Endothelial cell of umbilical vein (primary cell): ENCODE measurements around the gene RMND1. TPM values are rescaled to one million over a fixed set of nuclear protein-coding genes. Genes with fewer than 3 reads are reported as not detected.

Source experiments
- BruUV-seq: library from RNA; stranded (reverse); fragments of 400-500 nt; replicated peaks from 2 replicates; lab custom pipeline; 2021; lab: Mats Ljungman, UMichigan
- CTCF ChIA-PET: fragments of 300-600, 350-600 bp; sonication (Branson Sonifier 250); formaldehyde crosslinking; loops from one replicate; lab custom pipeline; 2021; ENCODE audit warnings: antibody characterized with exemption, inconsistent platforms; lab: Charles Lee
- POLR2A ChIA-PET: fragments of 300-600, 350-600 bp; sonication (Branson Sonifier 250); formaldehyde crosslinking; loops from one replicate; lab custom pipeline; 2021; ENCODE audit warnings: antibody characterized with exemption, inconsistent platforms; lab: Charles Lee
- DNase-seq: peaks from one replicate; pipeline ENCODE4 v3.0.0-alpha.2; 2011; ENCODE audit warnings: low read depth, low spot score
- FAIRE-seq: peaks from 2 replicates; lab custom pipeline; 2011; peaks lifted over from hg19 to GRCh38; lab: Jason Lieb, UNC
- H2AFZ ChIP-seq: 2 replicates; pipeline ENCODE4 v1.6.0; 2012; ENCODE audit warnings: low read depth, low read length, control low read depth, inconsistent platforms
- H3K27ac ChIP-seq: 2 replicates; pipeline ENCODE4 v1.5.1; 2011; ENCODE audit warnings: low read depth, mild to moderate bottlenecking, control low read depth, low read length, moderate library complexity; ENCODE audit not compliant: insufficient read depth
- H3K27me3 ChIP-seq, 2 experiments: 2 replicates each; pipeline versions ENCODE4 v1.6.0 to v1.6.1; 2011; ENCODE audit warnings: low read length in 2 of 2, mixed read lengths in 1 of 2; ENCODE audit not compliant: control insufficient read depth in 2 of 2, insufficient read depth in 2 of 2
- H3K36me3 ChIP-seq, 2 experiments: 2 replicates in 1 of 2; 3 replicates in 1 of 2; pipeline ENCODE4 v1.5.1; 2011; ENCODE audit warnings: low read length in 2 of 2, mild to moderate bottlenecking in 1 of 2, moderate library complexity in 1 of 2; ENCODE audit not compliant: control insufficient read depth in 2 of 2, insufficient read depth in 2 of 2; ENCODE audit errors: extremely low read depth in 1 of 2
- H3K4me1 ChIP-seq: 3 replicates; pipeline ENCODE4 v1.5.1; 2011; ENCODE audit warnings: mild to moderate bottlenecking, low read length; ENCODE audit not compliant: control insufficient read depth, insufficient read depth; ENCODE audit errors: extremely low read depth
- H3K4me2 ChIP-seq: 2 replicates; pipeline ENCODE4 v1.6.1; 2011; ENCODE audit warnings: low read length, control low read depth, mixed read lengths; ENCODE audit not compliant: insufficient read depth
- H3K4me3 ChIP-seq, 3 experiments: fragments of 200-600 bp in 1 of 3; sonication (generic), shearing (Covaris generic) in 1 of 3; replicated peaks in 1 of 3; 2 replicates each; pipeline ENCODE4 v1.5.1; 2011 to 2016; ENCODE audit warnings: control low read depth in 3 of 3, low read length in 3 of 3, mild to moderate bottlenecking in 2 of 3, inconsistent platforms in 1 of 3, low read depth in 1 of 3, moderate library complexity in 1 of 3; ENCODE audit not compliant: insufficient read depth in 1 of 3
- H3K79me2 ChIP-seq: 2 replicates; pipeline ENCODE4 v1.6.0; 2012; ENCODE audit warnings: low read length, inconsistent platforms; ENCODE audit not compliant: control insufficient read depth, insufficient read depth
- H3K9ac ChIP-seq: replicated peaks from 2 replicates; pipeline ENCODE3; 2011; ENCODE audit warnings: low read length, control low read depth; ENCODE audit not compliant: insufficient read depth; ENCODE audit errors: extremely low read depth
- H3K9me1 ChIP-seq: replicated peaks from 3 replicates; pipeline ENCODE4 v1.6.0; 2011; ENCODE audit warnings: mild to moderate bottlenecking, low read length; ENCODE audit not compliant: control insufficient read depth, insufficient read depth; ENCODE audit errors: extremely low read depth
- H3K9me3 ChIP-seq: replicated peaks from 2 replicates; pipeline ENCODE4 v1.5.1; 2012; ENCODE audit warnings: low read length, inconsistent platforms; ENCODE audit not compliant: control insufficient read depth, insufficient read depth
- H4K20me1 ChIP-seq: replicated peaks from 2 replicates; pipeline ENCODE3; 2011; ENCODE audit warnings: mild to moderate bottlenecking, low read length; ENCODE audit not compliant: control insufficient read depth, insufficient read depth; ENCODE audit errors: extremely low read depth
- CTCF ChIP-seq, 2 donors: IDR thresholded peaks; 1 replicate in 1 of 2; 2 replicates in 1 of 2; pipeline ENCODE4 v1.5.1; 2011; ENCODE audit warnings: low read length in 2 of 2, mild to moderate bottlenecking in 2 of 2, moderate library complexity in 2 of 2, control low read depth in 1 of 2, inconsistent platforms in 1 of 2, low read depth in 1 of 2; ENCODE audit not compliant: insufficient read depth in 1 of 2; ENCODE audit errors: extremely low read depth in 1 of 2
- EZH2 ChIP-seq: IDR thresholded peaks from 2 replicates; pipeline ENCODE4 v1.6.1; 2012; ENCODE audit warnings: borderline replicate concordance, low read depth, mild to moderate bottlenecking, moderate library complexity, low read length, inconsistent platforms; ENCODE audit not compliant: severe bottlenecking
- FOS ChIP-seq: IDR thresholded peaks from 2 replicates; pipeline ENCODE4 v1.6.1; 2011; ENCODE audit warnings: mild to moderate bottlenecking, low read length, moderate library complexity, borderline replicate concordance; ENCODE audit not compliant: insufficient read depth
- GATA2 ChIP-seq: IDR thresholded peaks from 2 replicates; pipeline ENCODE4 v1.7.0; 2011; ENCODE audit warnings: low read depth, mild to moderate bottlenecking, moderate library complexity, mixed read lengths, low read length; ENCODE audit not compliant: insufficient read length, insufficient read depth
- JUN ChIP-seq: IDR thresholded peaks from 2 replicates; pipeline ENCODE4 v1.6.1; 2011; ENCODE audit warnings: borderline replicate concordance, low read depth; ENCODE audit not compliant: insufficient read length, insufficient read depth
- MYC ChIP-seq: IDR thresholded peaks from one replicate; pipeline ENCODE4 v1.6.1; 2011; ENCODE audit warnings: mild to moderate bottlenecking, low read depth, low read length
- POLR2A ChIP-seq: IDR thresholded peaks from 2 replicates; pipeline ENCODE4 v1.6.1; 2012; ENCODE audit warnings: low read depth, mild to moderate bottlenecking, control low read depth, low read length
- POLR2AphosphoS5 ChIP-seq: IDR thresholded peaks from 2 replicates; pipeline ENCODE4 v1.6.1; 2012; ENCODE audit warnings: low read depth, mild to moderate bottlenecking, control low read depth, low read length, moderate library complexity; ENCODE audit not compliant: insufficient read depth
- dilution Hi-C: fragments of 300-500 bp; cut with MboI; formaldehyde crosslinking; loops from one replicate; pipeline ENCODE4 v1.15.0; 2019; ENCODE audit warnings: low sequenced_read_pairs; ENCODE audit not compliant: extremely low pct_ligation_motif_present
- intact Hi-C: fragments of 100-400 bp; cut with micrococcal nuclease; formaldehyde crosslinking; loops from one replicate; pipeline ENCODE4 v1.10.0; 2022
- polyA plus RNA-seq, 4 experiments: library from polyadenylated mRNA; depleted of rRNA in 3 of 4; stranded (reverse) in 3 of 4; unstranded in 1 of 4; fragments of >200 nt; gene quantifications; 2 replicates each; pipeline versions ENCODE4 v1.2.1 to v1.2.3, GENCODE V29; 2011 to 2012; ENCODE audit warnings: missing spikeins in 1 of 4
- total RNA-seq: library from RNA; stranded (reverse); gene quantifications from 2 replicates; pipeline ENCODE4 v1.2.3, GENCODE V29; 2021
- TF ChIP-seq, protein P1 (sequence below): IDR thresholded peaks from 2 replicates; pipeline ENCODE4 v1.6.1; 2011; ENCODE audit not compliant: insufficient read depth, insufficient read length

RMND1 gene
- total and polyA plus RNA-seq, 2 donors (not counting 3 experiments of a cell fraction or from before 2014, with no cell fraction given), result 6.3 to 21.4 TPM

DNA sequence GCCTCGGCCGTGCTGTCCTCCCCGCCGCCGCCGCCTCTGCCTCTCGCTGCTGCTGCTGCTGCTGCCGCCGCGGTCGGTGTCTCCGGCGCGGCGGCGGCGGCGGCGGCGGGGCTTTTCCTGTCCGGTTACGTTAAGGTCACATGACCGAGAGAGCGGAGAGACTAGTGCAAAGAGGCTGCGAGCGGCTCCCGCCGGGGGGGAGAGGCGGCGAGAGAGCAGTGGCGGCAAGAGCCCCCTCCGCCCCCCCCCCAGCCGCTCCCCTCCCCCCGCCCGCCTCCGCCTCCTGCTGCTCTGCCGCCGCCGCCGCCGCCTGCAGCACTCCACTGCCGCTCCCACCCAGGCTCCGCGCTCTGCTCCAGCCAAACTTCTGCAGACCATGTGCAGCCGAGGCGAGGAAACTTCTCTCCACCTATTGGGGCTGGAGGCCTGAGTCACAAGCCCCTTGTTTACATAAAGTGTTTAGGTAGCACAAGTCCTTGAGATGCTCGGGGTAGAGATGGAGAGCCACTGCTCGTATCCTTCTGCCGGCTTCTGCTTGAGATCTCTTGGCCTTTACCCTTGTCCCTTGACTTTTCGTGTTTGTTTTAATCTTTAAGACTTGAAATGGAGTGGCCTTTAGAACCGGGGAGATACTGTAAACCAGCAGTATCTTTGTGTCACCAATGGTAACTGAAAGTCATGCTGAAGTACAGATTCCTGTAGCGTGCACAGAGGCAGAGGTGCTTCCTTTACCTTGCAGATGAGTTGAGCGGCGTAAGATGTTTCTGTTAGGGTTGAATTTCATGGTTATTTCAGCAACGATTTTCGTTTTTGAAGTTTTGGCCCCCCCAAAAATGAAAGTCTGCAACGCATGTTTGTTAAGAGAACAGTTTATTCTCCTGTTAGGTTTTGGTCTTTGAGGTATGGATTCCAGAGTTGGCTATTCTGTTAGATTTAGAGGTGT lies 60.2 kb downstream of the RMND1 start, which contains the start of gene ZBTB2:
Gene ZBTB2, minus strand, starts transcription at position 89 of the 943 bp plus-strand sequence. CDS start 17,922 bp downstream, outside the sequence.
- dilution Hi-C loops, result no loop called here
- DNase-seq (peak; percentile 71), FAIRE-seq (no peak)
- peaks cover 74% of the 10 kb centered on the region for H3K79me2 ChIP-seq
- no peaks in the 10 kb centered on the region for H3K36me3 ChIP-seq
- no TSS peak for BruUV-seq
- peak within 1 kb of the TSS; percentile 94 for H3K27ac ChIP-seq
- no peak within 1 kb of the TSS for H2AFZ ChIP-seq
- TF ChIP-seq, protein P1, sequence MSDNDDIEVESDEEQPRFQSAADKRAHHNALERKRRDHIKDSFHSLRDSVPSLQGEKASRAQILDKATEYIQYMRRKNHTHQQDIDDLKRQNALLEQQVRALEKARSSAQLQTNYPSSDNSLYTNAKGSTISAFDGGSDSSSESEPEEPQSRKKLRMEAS, result no peak
- TF ChIP-seq CTCF (IDR thresholded peaks at IDR 0.05; ENCODE audit: extremely low read depth in 1 of 2, insufficient read depth in 1 of 2, low read depth in 1 of 2, low read length in 2 of 2) (no peak), EZH2 (no peak), FOS (no peak), MYC (no peak), POLR2A (no peak), GATA2 (no peak), JUN (no peak), POLR2AphosphoS5 (no peak)
- H3K9me1 ChIP-seq, result no peaks in the 10 kb centered on the region
- peak within 1 kb of the TSS; percentile 79 for H3K4me2 ChIP-seq
- H3K27me3 ChIP-seq, result no peaks in the 10 kb centered on the region
- H3K4me3 ChIP-seq, result peak within 1 kb of the TSS; percentile 76 to 93 (median 85)
- ChIA-PET POLR2A (interaction anchor here (0.6 kb wide), 1 partner anchor 54 kb away, joined by 4 read pairs; no protein-coding TSS in a partner anchor), CTCF (interaction anchor here (1.0 kb wide), 1 partner anchor 15 kb away, joined by 5 read pairs; no protein-coding TSS in a partner anchor)
- H3K9ac ChIP-seq, result peak within 1 kb of the TSS; percentile 99
- peaks cover 35% of the 10 kb centered on the region for H3K4me1 ChIP-seq
- H4K20me1 ChIP-seq, result peaks cover 15% of the 10 kb centered on the region
- intact Hi-C loops, result loop anchor here (2.0 to 5.0 kb wide), 2 partner anchors 347 to 499 kb away; no protein-coding TSS in a partner anchor
- no peaks in the 10 kb centered on the region for H3K9me3 ChIP-seq
